GM19395 (cell line): ENCODE results near the gene LARP4B.
"Not testable (repeated sequence)": the region's sequence is repeated elsewhere in the genome, so short reads cannot be mapped to it uniquely, and the experiment has no call there.

ENCODE experiments used
- ATAC-seq: cut with Tn5 transposase; IDR thresholded peaks from one replicate; pipeline ENCODE4 v1.9.1; 2021; ENCODE audit warnings: mild to moderate bottlenecking, moderate library complexity; ENCODE audit not compliant: unreplicated experiment

Gene LARP4B

GRCh38 chr10:958856-959255, 27.4 kb upstream of the LARP4B start:
- no peak for ATAC-seq

- ATAC-seq: no peak
Observed at GRCh38 chr10:958106-958505, 26.6 kb upstream of the LARP4B start.

GRCh38 chr10:955820-956217, 24.3 kb upstream of the LARP4B start:
- ATAC-seq: no peak

- no peak for ATAC-seq
Observed at GRCh38 chr10:955127-955819, 23.8 kb upstream of the LARP4B start.

GRCh38 chr10:954396-954795, 22.9 kb upstream of the LARP4B start:
- ATAC-seq: no peak

- no peak for ATAC-seq
Observed at GRCh38 chr10:953836-954235, 22.3 kb upstream of the LARP4B start.

GRCh38 chr10:949446-949845, 17.9 kb upstream of the LARP4B start:
- ATAC-seq: no peak

GRCh38 chr10:948347-948746, 16.8 kb upstream of the LARP4B start:
- no peak for ATAC-seq

- no peak for ATAC-seq
Observed at GRCh38 chr10:947881-948280, 16.4 kb upstream of the LARP4B start.

- ATAC-seq: no peak
Observed at GRCh38 chr10:947051-947450, 15.5 kb upstream of the LARP4B start.

- no peak for ATAC-seq
Observed at GRCh38 chr10:945778-946177, 14.3 kb upstream of the LARP4B start.

GRCh38 chr10:944034-944831, 12.7 kb upstream of the LARP4B start:
- ATAC-seq: peak; percentile 40

GRCh38 chr10:943334-944033, 12.0 kb upstream of the LARP4B start:
- peak; percentile 58 for ATAC-seq

GRCh38 chr10:938941-939678, 7.6 kb upstream of the LARP4B start:
- ATAC-seq: no peak

GRCh38 chr10:934746-935406, 3.4 kb upstream of the LARP4B start:
- no peak for ATAC-seq

- not testable (repeated sequence) for ATAC-seq
Observed at GRCh38 chr10:934165-934564, 2.7 kb upstream of the LARP4B start.

GRCh38 chr10:932589-932988, 1.1 kb upstream of the LARP4B start:
- ATAC-seq: no peak

- ATAC-seq: no peak
Observed at GRCh38 chr10:930625-931325, 730 bp downstream of the LARP4B start.

GRCh38 chr10:929960-930624, 1.4 kb downstream of the LARP4B start:
- ATAC-seq: peak; percentile 39
